H9 (cell line): ENCODE measurements around the gene CELF5. TPM values are rescaled to one million over a fixed set of nuclear protein-coding genes. Genes with fewer than 3 reads are reported as not detected.

Experiments
- DNase-seq: peaks from one replicate; pipeline ENCODE4 v3.0.0-alpha.2; 2017
- H2AFZ ChIP-seq: one replicate; pipeline ENCODE4 v1.6.1; 2013; ENCODE audit warnings: mild to moderate bottlenecking, low read length, control low read depth, moderate library complexity
- H2AK5ac ChIP-seq: 2 replicates; pipeline ENCODE4 v1.6.1; 2013; ENCODE audit warnings: low read length, control low read depth, mixed read lengths; ENCODE audit not compliant: insufficient read length
- H2BK120ac ChIP-seq: one replicate; pipeline ENCODE4 v1.6.1; 2013; ENCODE audit warnings: low read depth, mild to moderate bottlenecking, low read length, control low read depth, inconsistent platforms; ENCODE audit not compliant: poor library complexity, severe bottlenecking
- H2BK12ac ChIP-seq: 2 replicates; pipeline ENCODE4 v1.6.1; 2013; ENCODE audit warnings: low read length, control low read depth, mixed read lengths, low read depth; ENCODE audit not compliant: insufficient read length
- H2BK15ac ChIP-seq: 2 replicates; pipeline ENCODE4 v1.6.1; 2013; ENCODE audit warnings: low read depth, low read length, control low read depth
- H2BK20ac ChIP-seq: one replicate; pipeline ENCODE4 v1.6.1; 2013; ENCODE audit warnings: low read depth, mild to moderate bottlenecking, low read length, control low read depth, inconsistent platforms; ENCODE audit not compliant: poor library complexity, severe bottlenecking
- H2BK5ac ChIP-seq: 2 replicates; pipeline ENCODE4 v1.6.1; 2013; ENCODE audit warnings: low read length, control low read depth, mixed read lengths; ENCODE audit not compliant: insufficient read length
- H3K14ac ChIP-seq: 2 replicates; pipeline ENCODE4 v1.6.1; 2013; ENCODE audit warnings: low read length, control low read depth; ENCODE audit not compliant: insufficient read depth
- H3K18ac ChIP-seq: 2 replicates; pipeline ENCODE4 v1.6.1; 2013; ENCODE audit warnings: low read depth, mild to moderate bottlenecking, mixed read lengths, low read length, control low read depth; ENCODE audit not compliant: insufficient read length
- H3K23ac ChIP-seq: 2 replicates; pipeline ENCODE4 v1.6.1; 2013; ENCODE audit warnings: low read length, control low read depth, mixed read lengths, low read depth; ENCODE audit not compliant: insufficient read length
- H3K23me2 ChIP-seq: 2 replicates; pipeline ENCODE4 v1.6.1; 2013; ENCODE audit warnings: low read depth, mild to moderate bottlenecking, mixed read lengths, low read length, control low read depth; ENCODE audit not compliant: insufficient read length, poor library complexity, severe bottlenecking
- H3K27ac ChIP-seq: 2 replicates; pipeline ENCODE4 v1.5.1; 2013; ENCODE audit warnings: low read length, control low read depth, mixed read lengths, low read depth; ENCODE audit not compliant: insufficient read length
- H3K27me3 ChIP-seq: 2 replicates; pipeline ENCODE4 v1.6.1; 2013; ENCODE audit warnings: low read length, control low read depth, inconsistent platforms; ENCODE audit not compliant: insufficient read depth
- H3K4ac ChIP-seq: 2 replicates; pipeline ENCODE4 v1.6.1; 2013; ENCODE audit warnings: low read depth, mild to moderate bottlenecking, control low read depth, inconsistent platforms, low read length, moderate library complexity
- H3K4me1 ChIP-seq: 2 replicates; pipeline ENCODE4 v1.6.1; 2013; ENCODE audit warnings: low read length, control low read depth, inconsistent platforms; ENCODE audit not compliant: insufficient read depth
- H3K4me2 ChIP-seq: 2 replicates; pipeline ENCODE4 v1.6.1; 2013; ENCODE audit warnings: low read length, control low read depth, mixed read lengths; ENCODE audit not compliant: insufficient read length, insufficient read depth
- H3K56ac ChIP-seq: 2 replicates; pipeline ENCODE4 v1.6.1; 2013; ENCODE audit warnings: low read depth, mild to moderate bottlenecking, mixed read lengths, low read length, control low read depth; ENCODE audit not compliant: insufficient read length
- H3K79me1 ChIP-seq: 2 replicates; pipeline ENCODE4 v1.6.1; 2013; ENCODE audit warnings: low read depth, mild to moderate bottlenecking, moderate library complexity, low read length, control low read depth, inconsistent platforms; ENCODE audit not compliant: insufficient read depth, poor library complexity, severe bottlenecking
- H3K79me2 ChIP-seq: 2 replicates; pipeline ENCODE4 v1.6.1; 2013; ENCODE audit warnings: low read length, control low read depth, inconsistent platforms; ENCODE audit not compliant: insufficient read depth
- H3K9ac ChIP-seq: 2 replicates; pipeline ENCODE4 v1.6.1; 2013; ENCODE audit warnings: low read length, control low read depth, mixed read lengths; ENCODE audit not compliant: insufficient read length; ENCODE audit errors: extremely low read depth
- H3K9me3 ChIP-seq: one replicate; pipeline ENCODE4 v1.6.1; 2013; ENCODE audit warnings: low read depth, low read length, inconsistent platforms; ENCODE audit not compliant: control insufficient read depth
- H3T11ph ChIP-seq: one replicate; pipeline ENCODE4 v1.6.1; 2013; ENCODE audit warnings: mild to moderate bottlenecking, low read length, control low read depth, inconsistent platforms
- H4K20me1 ChIP-seq: one replicate; pipeline ENCODE4 v1.6.1; 2013; ENCODE audit not compliant: control insufficient read depth, insufficient read length, insufficient read depth
- H4K5ac ChIP-seq: 2 replicates; pipeline ENCODE4 v1.6.1; 2013; ENCODE audit warnings: low read depth, mild to moderate bottlenecking, mixed read lengths, low read length, control low read depth; ENCODE audit not compliant: insufficient read length
- H4K8ac ChIP-seq: replicated peaks from 2 replicates; pipeline ENCODE4 v1.6.1; 2013; ENCODE audit warnings: low read length, control low read depth, mixed read lengths, low read depth; ENCODE audit not compliant: insufficient read length
- H4K91ac ChIP-seq: 2 replicates; pipeline ENCODE4 v1.6.1; 2013; ENCODE audit warnings: low read depth, mild to moderate bottlenecking, moderate library complexity, mixed read lengths, low read length, control low read depth; ENCODE audit not compliant: insufficient read length
- H3K27ac Mint-ChIP-seq, 3 experiments: 2 replicates in 2 of 3; 3 replicates in 1 of 3; pipeline ENCODE4 v1.8.0; 2020 to 2021; ENCODE audit warnings: mixed read lengths in 3 of 3, mild to moderate bottlenecking in 1 of 3, moderate library complexity in 1 of 3
- H3K27me3 Mint-ChIP-seq: 2 replicates; pipeline ENCODE4 v1.8.0; 2021; ENCODE audit warnings: low read depth, mild to moderate bottlenecking, moderate library complexity, mixed read lengths
- H3K36me3 Mint-ChIP-seq, 3 experiments: 2 replicates in 2 of 3; 3 replicates in 1 of 3; pipeline ENCODE4 v1.8.0; 2020 to 2021; ENCODE audit warnings: low read depth in 3 of 3, mixed read lengths in 3 of 3; ENCODE audit not compliant: insufficient read depth in 1 of 3
- H3K4me1 Mint-ChIP-seq, 2 experiments: 2 replicates each; pipeline ENCODE4 v1.8.0; 2020; ENCODE audit warnings: mixed read lengths in 2 of 2
- H3K4me3 Mint-ChIP-seq, 2 experiments: 2 replicates in 1 of 2; 3 replicates in 1 of 2; pipeline ENCODE4 v1.8.0; 2020 to 2021; ENCODE audit warnings: mild to moderate bottlenecking in 2 of 2, mixed read lengths in 2 of 2, moderate library complexity in 1 of 2
- H3K9me3 Mint-ChIP-seq, 2 experiments: 2 replicates in 1 of 2; 3 replicates in 1 of 2; pipeline ENCODE4 v1.8.0; 2020; ENCODE audit warnings: mild to moderate bottlenecking in 2 of 2, mixed read lengths in 2 of 2, moderate library complexity in 1 of 2
- CTCF ChIP-seq: fragments of 200-600 bp; sonication (generic); conservative IDR thresholded peaks from 3 replicates; pipeline ENCODE4 v1.8.0; 2021; ENCODE audit warnings: antibody characterized with exemption, mild to moderate bottlenecking
- WGBS: extraction: QIAGEN DNeasy Blood & Tissue Kit; methylation state at CpG from one replicate; pipeline ENCODE4 v1.1.7; 2013; ENCODE audit warnings: missing lambda C conversion rate, low lambda C conversion rate, mixed read lengths; ENCODE audit not compliant: insufficient read length; ENCODE audit errors: extremely low coverage; 5-methylcytosine and 5-hydroxymethylcytosine counted together
- total RNA-seq: library from RNA; stranded (reverse); gene quantifications from 2 replicates; pipeline ENCODE4 v1.2.1, GENCODE V29; 2021

The CELF5 gene
- total RNA-seq, 1 experiment from 2014 or later, result 4.8 TPM

GRCh38 chr19:3193256-3194105 is 31.0 kb upstream of the CELF5 start:
- Histone ChIP-seq H4K20me1 (no peaks in the 10 kb centered on the region), H2AK5ac (no peak overlapping the region), H3K56ac (no peak overlapping the region), H3K4ac (no peak overlapping the region), H3K79me2 (peaks cover 8% of the 10 kb centered on the region; the same call in 1 of the 2 replicates), H3K23me2 (no peaks in the 10 kb centered on the region), H4K8ac (no peak overlapping the region), H3K14ac (no peak overlapping the region), H2BK12ac (no peak overlapping the region), H2AFZ (no peak overlapping the region), H2BK120ac (no peak overlapping the region), H2BK15ac (no peak overlapping the region), H3K27me3 (no peaks in the 10 kb centered on the region), H4K5ac (no peak overlapping the region), H3T11ph (no peak overlapping the region), H3K9me3 (no peaks in the 10 kb centered on the region), H4K91ac (no peak overlapping the region), H2BK20ac (no peak overlapping the region), H2BK5ac (no peak overlapping the region), H3K4me1 (no peaks in the 10 kb centered on the region), H3K23ac (no peak overlapping the region), H3K18ac (no peak overlapping the region), H3K9ac (no peak overlapping the region), H3K27ac (no peak overlapping the region), H3K4me2 (no peak overlapping the region), H3K79me1 (peaks cover 13% of the 10 kb centered on the region)
- Mint-ChIP-seq H3K27ac (no peak overlapping the region), H3K36me3 (peaks cover 6 to 27% (median 23%) of the 10 kb centered on the region in 3 experiments; a peak in 6 of 7 replicates), H3K27me3 (no peaks in the 10 kb centered on the region), H3K4me1 (peaks cover 0 to 6% of the 10 kb centered on the region in 2 experiments; a peak in 1 of 4 replicates), H3K4me3 (no peak overlapping the region), H3K9me3 (no peaks in the 10 kb centered on the region)
- no peak for TF ChIP-seq CTCF
- DNase-seq, result no peak
- WGBS, result no CpG with 5 or more reads among the region's 40 CpGs
